SW480 (cell line): ENCODE data around the gene UBE2J2.

Source experiments
- DNase-seq: peaks from one replicate; pipeline ENCODE4 v3.0.0-alpha.2; 2016; ENCODE audit warnings: low spot score

The UBE2J2 gene

GRCh38 chr1:1211541-1212441 lies 61.9 kb downstream of the UBE2J2 start:
- no peak for DNase-seq

- DNase-seq: no peak
These were observed 62.7 kb downstream of the UBE2J2 start for GRCh38 chr1:1210726-1211540.

GRCh38 chr1:1208713-1209433 lies 64.8 kb downstream of the UBE2J2 start:
- no peak for DNase-seq

- no peak for DNase-seq
These were observed 66.1 kb downstream of the UBE2J2 start for GRCh38 chr1:1207571-1207892.

- no peak for DNase-seq
These were observed 66.6 kb downstream of the UBE2J2 start for GRCh38 chr1:1206966-1207531.

GRCh38 chr1:1206376-1206965 lies 67.2 kb downstream of the UBE2J2 start, which contains the start of gene TNFRSF18:
Gene TNFRSF18 (minus strand): TSS chr1:1206592. CDS start chr1:1206571, 21 bp downstream.
- peak; percentile 62 for DNase-seq

- DNase-seq: no peak
These were observed 67.8 kb downstream of the UBE2J2 start for GRCh38 chr1:1205769-1206375.

GRCh38 chr1:1204998-1205768 lies 68.5 kb downstream of the UBE2J2 start:
- DNase-seq: no peak

GRCh38 chr1:1204425-1204920 lies 69.2 kb downstream of the UBE2J2 start:
- no peak for DNase-seq
